Amygdala (tissue), 56 donors: ENCODE results near the gene HOXD1.
A peak's percentile ranks its signal among the peaks of the same experiment; 100 is the strongest.

Experiments
- DNase-seq, 56 donors: peaks; one replicate each; lab custom pipeline; 2025; lab: John Stamatoyannopoulos, UW

HOXD1 gene

GRCh38 chr2:176178038-176178756 lies 10.3 kb upstream of the HOXD1 start:
- peak in 3 of 56 donors; percentile 7 to 18 (median 10) for DNase-seq

- no peak for DNase-seq
Observed at GRCh38 chr2:176178757-176179295, 9.6 kb upstream of the HOXD1 start.

GRCh38 chr2:176181551-176181950 lies 6.9 kb upstream of the HOXD1 start:
- DNase-seq = no peak

- DNase-seq = no peak
Observed at GRCh38 chr2:176182671-176183070, 5.8 kb upstream of the HOXD1 start.

GRCh38 chr2:176184749-176185148 lies 3.7 kb upstream of the HOXD1 start:
- no peak for DNase-seq

GRCh38 chr2:176186024-176186423 lies 2.4 kb upstream of the HOXD1 start:
- no peak for DNase-seq

GRCh38 chr2:176187200-176187898 lies 1.1 kb upstream of the HOXD1 start:
- peak in 3 of 56 donors; percentile 2 to 8 (median 6) for DNase-seq

- DNase-seq = peak in 1 of 56 donors; percentile 23
Observed at GRCh38 chr2:176188774-176189680, 559 bp downstream of the HOXD1 start.

- DNase-seq = peak in 1 of 56 donors; percentile 15
Observed at GRCh38 chr2:176189681-176190641, 1.5 kb downstream of the HOXD1 start.

- DNase-seq = no peak
Observed at GRCh38 chr2:176192351-176192750, 3.9 kb downstream of the HOXD1 start.

- no peak for DNase-seq
Observed at GRCh38 chr2:176193048-176193447, 4.6 kb downstream of the HOXD1 start.

- DNase-seq = no peak
Observed at GRCh38 chr2:176199902-176200301, 11.4 kb downstream of the HOXD1 start.

GRCh38 chr2:176200971-176201370 lies 12.5 kb downstream of the HOXD1 start:
- DNase-seq = no peak

- DNase-seq = no peak
Observed at GRCh38 chr2:176202491-176202890, 14.0 kb downstream of the HOXD1 start.

- no peak for DNase-seq
Observed at GRCh38 chr2:176205126-176205525, 16.7 kb downstream of the HOXD1 start.

GRCh38 chr2:176206136-176206535 lies 17.7 kb downstream of the HOXD1 start:
- DNase-seq = no peak

GRCh38 chr2:176206682-176207081 lies 18.2 kb downstream of the HOXD1 start:
- DNase-seq = no peak

GRCh38 chr2:176211110-176211509 lies 22.6 kb downstream of the HOXD1 start:
- no peak for DNase-seq

GRCh38 chr2:176212276-176212675 lies 23.8 kb downstream of the HOXD1 start:
- DNase-seq = no peak

GRCh38 chr2:176213406-176213805 lies 24.9 kb downstream of the HOXD1 start:
- no peak for DNase-seq
